Measurements from ENCODE around the gene ARHGEF11. TPM values are rescaled to one million over a fixed set of nuclear protein-coding genes. Genes with fewer than 3 reads are reported as not detected.

ARHGEF11 gene
- total RNA-seq, 1 experiment from 2014 or later = 55.5 TPM

DNA sequence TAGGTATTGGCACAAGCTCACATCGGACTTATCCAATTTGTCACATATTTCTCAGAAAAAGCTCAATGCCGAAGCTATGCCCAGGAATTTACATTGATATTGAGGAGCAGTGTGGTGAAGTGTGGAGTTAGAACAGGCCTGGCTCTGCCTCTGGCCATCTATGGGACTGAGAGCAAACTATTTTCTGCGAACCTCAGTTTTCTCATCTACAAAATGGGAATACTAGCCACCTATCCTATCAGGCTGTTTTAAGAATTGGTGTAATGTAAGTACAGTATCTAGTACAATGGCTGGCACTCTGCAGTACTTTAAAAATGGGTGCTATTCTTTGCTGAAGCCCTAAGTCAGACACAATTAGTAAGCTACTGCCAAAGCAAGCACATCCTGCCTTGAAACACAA lies 47.2 kb downstream of the ARHGEF11 start:
- no peaks in the 10 kb centered on the region for H3K36me3 ChIP-seq (ENCODE audit: control insufficient read depth, insufficient read depth, low read length)
- no peak for ATAC-seq
- in situ Hi-C loops (cut with HindIII; ENCODE audit: low pct_unique_long_range_greater_than_20kb, low sequenced_read_pairs) = no loop called here

DNA sequence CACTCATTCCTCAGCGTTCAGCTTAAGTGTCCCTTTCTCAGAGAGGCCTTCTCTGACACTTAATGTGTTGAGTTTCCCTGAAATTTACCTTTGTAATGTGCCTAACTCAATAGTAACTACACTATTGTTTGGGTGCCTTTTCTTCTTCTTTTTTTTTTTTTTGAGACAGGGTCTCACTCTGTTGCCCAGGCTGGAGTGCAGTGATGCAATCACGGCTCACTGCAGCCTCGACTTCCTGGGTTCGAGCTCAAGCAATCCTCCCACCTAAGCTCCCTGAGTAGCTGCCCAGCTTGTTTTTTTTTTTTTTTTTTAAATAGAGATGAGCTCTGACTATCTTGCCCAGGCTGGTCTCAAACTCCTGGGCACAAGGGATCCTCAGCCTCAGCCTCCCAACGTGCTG lies 50.1 kb downstream of the ARHGEF11 start:
- POLR2A ChIA-PET = interaction anchor here (0.6 kb wide), 1 partner anchor 22 kb away, joined by 3 read pairs; no protein-coding TSS in a partner anchor
- intact Hi-C loops (cut with micrococcal nuclease; ENCODE audit: unreplicated experiment) = no loop called here

More for the DNA sequence above, 47.2 kb downstream of the ARHGEF11 start:
- H3K27ac ChIP-seq (ENCODE audit: low read length) = no peak overlapping the region
- H3K4me1 ChIP-seq (ENCODE audit: control insufficient read depth, insufficient read depth, low read length) = no peaks in the 10 kb centered on the region
- no peak for DNase-seq (ENCODE audit: low read depth, low spot score)
- no peaks in the 10 kb centered on the region for H3K9me3 ChIP-seq (ENCODE audit: control insufficient read depth, insufficient read depth, low read depth, low read length)
- BruUV-seq (replicated peaks) = no TSS peak
- TF ChIP-seq, protein P1, sequence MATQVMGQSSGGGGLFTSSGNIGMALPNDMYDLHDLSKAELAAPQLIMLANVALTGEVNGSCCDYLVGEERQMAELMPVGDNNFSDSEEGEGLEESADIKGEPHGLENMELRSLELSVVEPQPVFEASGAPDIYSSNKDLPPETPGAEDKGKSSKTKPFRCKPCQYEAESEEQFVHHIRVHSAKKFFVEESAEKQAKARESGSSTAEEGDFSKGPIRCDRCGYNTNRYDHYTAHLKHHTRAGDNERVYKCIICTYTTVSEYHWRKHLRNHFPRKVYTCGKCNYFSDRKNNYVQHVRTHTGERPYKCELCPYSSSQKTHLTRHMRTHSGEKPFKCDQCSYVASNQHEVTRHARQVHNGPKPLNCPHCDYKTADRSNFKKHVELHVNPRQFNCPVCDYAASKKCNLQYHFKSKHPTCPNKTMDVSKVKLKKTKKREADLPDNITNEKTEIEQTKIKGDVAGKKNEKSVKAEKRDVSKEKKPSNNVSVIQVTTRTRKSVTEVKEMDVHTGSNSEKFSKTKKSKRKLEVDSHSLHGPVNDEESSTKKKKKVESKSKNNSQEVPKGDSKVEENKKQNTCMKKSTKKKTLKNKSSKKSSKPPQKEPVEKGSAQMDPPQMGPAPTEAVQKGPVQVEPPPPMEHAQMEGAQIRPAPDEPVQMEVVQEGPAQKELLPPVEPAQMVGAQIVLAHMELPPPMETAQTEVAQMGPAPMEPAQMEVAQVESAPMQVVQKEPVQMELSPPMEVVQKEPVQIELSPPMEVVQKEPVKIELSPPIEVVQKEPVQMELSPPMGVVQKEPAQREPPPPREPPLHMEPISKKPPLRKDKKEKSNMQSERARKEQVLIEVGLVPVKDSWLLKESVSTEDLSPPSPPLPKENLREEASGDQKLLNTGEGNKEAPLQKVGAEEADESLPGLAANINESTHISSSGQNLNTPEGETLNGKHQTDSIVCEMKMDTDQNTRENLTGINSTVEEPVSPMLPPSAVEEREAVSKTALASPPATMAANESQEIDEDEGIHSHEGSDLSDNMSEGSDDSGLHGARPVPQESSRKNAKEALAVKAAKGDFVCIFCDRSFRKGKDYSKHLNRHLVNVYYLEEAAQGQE (IDR thresholded peaks at IDR 0.05; ENCODE audit: insufficient read depth in 1 of 2, low read depth in 2 of 2, low read length in 1 of 2) = no peak
- no peak for TF ChIP-seq CTCF (IDR thresholded peaks at IDR 0.05)
- no peak for TF ChIP-seq TCF7L2 (IDR thresholded peaks at IDR 0.05; ENCODE audit: low read depth, low read length)
- TF ChIP-seq SIN3A (IDR thresholded peaks at IDR 0.05; ENCODE audit: borderline replicate concordance, insufficient read depth, low read depth, low read length) = no peak
- TF ChIP-seq POLR2AphosphoS5 (IDR thresholded peaks at IDR 0.05; ENCODE audit: low read depth, low read length) = no peak
- no peak overlapping the region for H3K4me3 ChIP-seq (ENCODE audit: low read depth in 2 of 2, low read length in 2 of 2)
- ChIA-PET CTCF (interaction anchor here (1.0 kb wide), 1 partner anchor 76 kb away, joined by 3 read pairs; no protein-coding TSS in a partner anchor), POLR2A (no interaction called here)
- intact Hi-C loops (cut with micrococcal nuclease; ENCODE audit: unreplicated experiment) = no loop called here
- no peaks in the 10 kb centered on the region for H3K27me3 ChIP-seq (ENCODE audit: control insufficient read depth, insufficient read depth, low read length)

More for the DNA sequence above, 50.1 kb downstream of the ARHGEF11 start:
- no peaks in the 10 kb centered on the region for H3K27me3 ChIP-seq (ENCODE audit: control insufficient read depth, insufficient read depth, low read length)
- in situ Hi-C loops (cut with HindIII; ENCODE audit: low pct_unique_long_range_greater_than_20kb, low sequenced_read_pairs) = no loop called here
- no peaks in the 10 kb centered on the region for H3K4me1 ChIP-seq (ENCODE audit: control insufficient read depth, insufficient read depth, low read length)
- no TSS peak for BruUV-seq (replicated peaks)
- no peaks in the 10 kb centered on the region for H3K9me3 ChIP-seq (ENCODE audit: control insufficient read depth, insufficient read depth, low read depth, low read length)
- H3K36me3 ChIP-seq (ENCODE audit: control insufficient read depth, insufficient read depth, low read length) = no peaks in the 10 kb centered on the region
- H3K4me3 ChIP-seq (ENCODE audit: low read depth in 2 of 2, low read length in 2 of 2) = no peak overlapping the region
- CTCF ChIA-PET = interaction anchor here (0.7 kb wide), 1 partner anchor 171 kb away, joined by 3 read pairs; no protein-coding TSS in a partner anchor
- TF ChIP-seq CTCF (IDR thresholded peaks at IDR 0.05) = no peak
- no peak for TF ChIP-seq TCF7L2 (IDR thresholded peaks at IDR 0.05; ENCODE audit: low read depth, low read length)
- TF ChIP-seq, protein P1 (IDR thresholded peaks at IDR 0.05; ENCODE audit: insufficient read depth in 1 of 2, low read depth in 2 of 2, low read length in 1 of 2) = no peak
- TF ChIP-seq POLR2AphosphoS5 (IDR thresholded peaks at IDR 0.05; ENCODE audit: low read depth, low read length) = no peak
- H3K27ac ChIP-seq (ENCODE audit: low read length) = no peak overlapping the region
- ATAC-seq (no peak), DNase-seq (ENCODE audit: low read depth, low spot score) (no peak)
